ENCODE data around the gene UMOD.
"Not testable (repeated sequence)": the region's sequence is repeated elsewhere in the genome, so short reads cannot be mapped to it uniquely, and the experiment has no call there.

The UMOD gene

DNA sequence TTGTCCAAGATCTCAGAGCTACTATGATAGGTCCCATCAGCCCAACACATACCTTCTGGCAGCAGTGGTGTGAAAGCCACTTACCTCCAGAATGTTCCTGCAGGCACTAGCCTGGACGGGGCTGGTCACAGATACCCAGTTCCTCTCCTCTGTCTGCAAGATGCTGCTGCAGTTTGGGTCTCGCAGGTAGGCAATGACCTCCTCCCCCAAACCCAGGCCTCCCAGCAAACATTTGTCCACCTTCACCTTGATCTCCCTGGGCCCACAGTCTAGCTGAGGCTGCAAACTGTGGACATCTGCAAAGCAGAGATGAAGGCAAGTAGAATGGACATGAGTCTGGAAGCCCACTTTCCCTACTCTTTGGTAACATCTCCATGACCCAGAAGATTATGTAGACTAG lies 32.3 kb downstream of the UMOD start:
- no peak for DNase-seq

DNA sequence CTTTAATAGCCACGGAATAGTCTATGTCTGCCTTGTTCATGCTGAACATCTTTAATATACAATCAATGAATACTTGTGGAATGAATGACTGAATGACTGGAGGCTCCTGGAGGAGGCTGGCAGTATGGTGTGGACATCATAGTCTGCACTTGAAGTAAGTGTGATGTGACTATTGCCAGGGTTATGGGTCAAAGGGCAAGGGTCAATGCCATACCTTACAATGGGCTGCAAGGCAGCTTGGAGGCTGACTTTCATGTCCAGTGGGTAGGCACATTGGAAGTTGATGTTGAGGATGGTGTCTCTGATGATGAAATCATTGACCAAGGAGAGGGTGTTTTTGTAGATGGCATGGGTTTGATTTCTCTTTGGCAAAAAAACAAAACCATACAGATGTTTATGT lies 33.1 kb downstream of the UMOD start:
- no peak for DNase-seq

DNA sequence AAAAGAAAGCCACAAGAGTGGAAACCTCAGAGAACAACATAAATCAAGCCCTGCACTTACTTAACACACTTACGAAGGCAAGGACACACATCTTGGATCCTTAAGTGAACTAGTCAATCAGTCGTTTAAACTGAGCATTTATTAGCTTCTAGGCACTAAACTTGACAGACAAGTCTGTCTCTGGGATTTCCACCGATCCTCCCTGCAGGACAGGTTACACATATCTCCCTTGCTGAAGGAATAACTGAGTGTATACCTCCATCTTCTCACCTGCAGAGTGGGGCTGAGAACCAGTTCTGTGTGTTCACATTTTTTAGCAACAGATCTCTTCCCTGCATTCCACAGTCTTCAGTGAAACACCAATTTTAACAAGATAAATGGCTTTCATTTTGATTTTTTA lies 34.1 kb downstream of the UMOD start:
- DNase-seq = no peak

DNA sequence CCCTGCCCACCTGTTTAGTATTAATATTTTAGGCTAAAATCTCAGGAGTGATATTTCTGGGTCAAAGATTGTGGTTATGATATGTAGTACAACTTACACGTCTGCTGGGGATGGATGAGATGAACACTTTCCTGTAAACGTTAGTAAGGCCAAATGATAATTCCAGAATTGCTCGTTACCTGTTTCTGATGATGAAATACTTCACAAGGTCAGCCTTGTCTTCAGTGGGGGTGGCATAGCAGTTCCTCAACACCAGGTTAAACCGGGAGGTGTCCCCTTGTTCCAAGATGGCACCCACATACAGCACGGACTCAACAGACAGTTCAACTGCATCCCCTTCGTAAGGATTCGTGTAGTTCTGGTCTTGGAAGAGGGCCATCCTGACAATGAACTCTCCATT lies 34.5 kb downstream of the UMOD start:
- no peak for DNase-seq

DNA sequence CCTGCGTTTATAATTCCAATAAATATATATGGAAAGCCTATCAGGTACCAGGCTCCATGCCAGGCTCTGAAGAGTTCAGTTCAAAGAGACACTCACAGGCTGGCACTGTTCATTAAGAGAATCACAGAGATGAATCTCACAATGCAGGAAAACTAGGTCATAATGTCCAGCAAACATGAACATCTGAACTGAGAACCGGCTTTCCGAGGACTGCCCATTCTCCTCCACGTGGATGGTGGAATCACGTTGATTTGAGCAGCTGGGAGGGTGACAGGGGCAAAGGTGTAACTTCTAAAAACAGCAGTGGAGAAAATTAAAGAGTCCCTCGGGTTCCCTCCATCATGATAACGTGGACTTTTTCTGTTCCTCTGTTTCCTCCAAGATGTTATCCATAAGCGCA lies 35.4 kb downstream of the UMOD start:
- no peak for DNase-seq

DNA sequence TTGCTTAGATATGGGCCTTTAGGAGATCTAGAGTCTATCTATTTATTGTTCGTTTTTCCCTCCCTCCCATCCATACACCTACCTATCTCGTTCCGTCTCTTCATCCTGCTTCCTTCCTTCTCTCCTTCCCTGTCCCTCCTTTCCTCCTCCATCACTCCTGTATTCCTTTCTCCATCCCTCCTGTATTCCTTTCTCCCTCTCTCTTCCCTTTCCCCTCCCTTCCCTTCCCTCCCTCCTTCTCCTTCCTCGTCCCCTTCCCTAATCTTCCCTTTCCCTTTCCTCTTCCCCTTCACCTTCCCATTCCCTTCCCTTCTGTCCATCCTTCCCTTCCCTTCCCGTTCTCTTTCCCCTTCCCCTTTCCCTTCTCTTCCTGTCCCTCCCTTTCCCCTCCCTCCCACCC lies 35.8 kb downstream of the UMOD start:
- DNase-seq = no peak

DNA sequence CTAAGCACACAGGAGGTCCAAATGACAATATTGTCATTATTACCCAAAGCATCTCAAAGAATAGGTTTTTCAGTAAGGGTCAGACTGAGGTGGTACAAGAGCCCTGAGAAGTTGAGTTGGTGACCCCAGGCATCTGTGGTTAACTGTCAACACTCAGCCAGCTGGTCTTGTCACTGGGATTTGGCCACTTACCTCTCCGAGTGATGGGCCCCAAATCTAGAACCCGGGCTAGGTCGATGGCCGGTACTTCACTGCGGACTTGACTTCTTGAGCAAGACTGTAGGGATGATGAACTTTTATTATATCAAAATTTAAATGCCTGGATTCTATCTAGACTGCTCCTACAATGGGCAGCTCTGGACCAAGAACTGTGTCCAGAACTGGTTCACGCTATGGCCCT lies 36.8 kb downstream of the UMOD start:
- no peak for DNase-seq

DNA sequence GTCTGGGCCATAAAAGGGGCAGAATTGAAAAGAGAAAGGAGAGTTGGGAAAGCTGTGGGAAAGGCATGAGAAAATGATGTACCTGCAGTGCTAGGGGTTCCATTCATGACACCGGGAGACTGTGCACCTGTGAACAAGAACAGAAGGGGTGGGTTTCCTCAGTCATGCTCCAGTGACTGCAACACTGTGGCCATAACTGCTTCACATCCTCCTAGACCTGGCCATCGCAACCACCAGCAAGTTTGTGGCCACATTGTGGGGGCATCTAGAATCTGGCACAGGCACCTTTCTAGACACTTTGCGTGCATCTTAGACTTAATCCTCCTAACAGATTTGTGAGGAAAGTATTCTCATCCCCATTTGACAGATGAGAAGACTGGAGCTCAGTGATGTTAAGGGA lies 37.9 kb downstream of the UMOD start:
- no peak for DNase-seq

DNA sequence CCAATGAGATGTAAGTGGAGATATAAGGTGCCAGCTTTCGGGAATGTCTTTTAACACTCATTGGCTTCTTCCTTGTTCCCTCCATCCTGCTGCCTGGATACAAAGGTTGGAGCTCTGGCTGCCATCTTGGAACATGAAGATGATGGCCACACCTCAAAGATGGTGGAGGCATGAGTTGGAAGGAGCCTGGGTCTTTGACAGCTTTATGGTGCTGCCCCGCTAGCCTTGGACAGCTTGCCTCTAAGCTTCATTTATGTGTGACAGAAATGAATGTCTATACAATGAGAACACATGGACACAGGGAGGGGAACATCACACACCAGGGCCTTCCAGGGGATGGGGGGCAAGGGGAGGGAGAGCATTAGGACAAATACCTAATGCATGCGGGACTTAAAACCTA lies 38.8 kb downstream of the UMOD start:
- no peak for DNase-seq

DNA sequence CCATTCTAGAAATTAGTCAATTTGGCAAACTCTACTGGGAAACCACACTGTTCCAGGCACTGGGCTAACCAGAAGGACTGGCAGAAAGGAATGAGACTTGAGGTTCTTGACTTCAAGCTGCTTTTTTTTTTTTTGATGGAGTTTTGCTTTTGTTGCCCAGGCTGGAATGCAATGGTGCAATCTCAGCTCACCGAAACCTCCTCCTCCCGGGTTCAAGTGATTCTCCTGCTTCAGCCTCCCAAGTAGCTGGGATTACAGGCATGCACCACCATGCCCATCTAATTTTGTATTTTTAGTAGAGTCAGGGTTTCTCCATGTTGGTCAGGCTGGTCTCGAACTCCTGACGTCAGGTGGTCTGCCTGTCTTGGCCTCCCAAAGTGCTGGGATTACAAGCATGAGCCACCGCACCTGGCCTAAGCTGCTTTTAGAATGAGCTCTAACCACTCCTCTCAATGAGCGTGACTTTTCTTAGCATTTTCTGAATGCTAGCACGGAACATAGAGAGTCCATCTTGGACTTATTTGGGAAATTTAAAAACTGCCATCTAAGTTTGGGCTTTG lies 39.9 kb downstream of the UMOD start:
- not testable (repeated sequence) for DNase-seq

DNA sequence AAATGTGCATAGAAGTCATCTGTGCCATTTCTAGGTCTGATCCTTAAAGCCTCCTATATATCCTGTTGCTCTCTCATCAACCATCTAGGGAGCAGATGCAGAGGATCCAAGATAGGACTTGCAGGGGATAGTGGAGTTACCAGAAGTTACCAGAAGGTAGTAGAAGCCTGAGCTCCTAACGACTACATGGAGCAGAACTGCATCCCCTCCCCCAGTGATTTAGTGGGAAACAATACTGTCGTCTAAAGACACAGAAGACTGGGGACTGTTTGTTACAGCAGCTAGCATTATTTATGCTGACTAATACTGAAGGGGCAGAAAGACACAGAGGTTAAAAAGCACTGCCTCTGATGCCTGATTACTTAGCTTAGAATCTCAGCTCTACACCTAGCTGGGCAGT lies 41.0 kb downstream of the UMOD start:
- no peak for DNase-seq

DNA sequence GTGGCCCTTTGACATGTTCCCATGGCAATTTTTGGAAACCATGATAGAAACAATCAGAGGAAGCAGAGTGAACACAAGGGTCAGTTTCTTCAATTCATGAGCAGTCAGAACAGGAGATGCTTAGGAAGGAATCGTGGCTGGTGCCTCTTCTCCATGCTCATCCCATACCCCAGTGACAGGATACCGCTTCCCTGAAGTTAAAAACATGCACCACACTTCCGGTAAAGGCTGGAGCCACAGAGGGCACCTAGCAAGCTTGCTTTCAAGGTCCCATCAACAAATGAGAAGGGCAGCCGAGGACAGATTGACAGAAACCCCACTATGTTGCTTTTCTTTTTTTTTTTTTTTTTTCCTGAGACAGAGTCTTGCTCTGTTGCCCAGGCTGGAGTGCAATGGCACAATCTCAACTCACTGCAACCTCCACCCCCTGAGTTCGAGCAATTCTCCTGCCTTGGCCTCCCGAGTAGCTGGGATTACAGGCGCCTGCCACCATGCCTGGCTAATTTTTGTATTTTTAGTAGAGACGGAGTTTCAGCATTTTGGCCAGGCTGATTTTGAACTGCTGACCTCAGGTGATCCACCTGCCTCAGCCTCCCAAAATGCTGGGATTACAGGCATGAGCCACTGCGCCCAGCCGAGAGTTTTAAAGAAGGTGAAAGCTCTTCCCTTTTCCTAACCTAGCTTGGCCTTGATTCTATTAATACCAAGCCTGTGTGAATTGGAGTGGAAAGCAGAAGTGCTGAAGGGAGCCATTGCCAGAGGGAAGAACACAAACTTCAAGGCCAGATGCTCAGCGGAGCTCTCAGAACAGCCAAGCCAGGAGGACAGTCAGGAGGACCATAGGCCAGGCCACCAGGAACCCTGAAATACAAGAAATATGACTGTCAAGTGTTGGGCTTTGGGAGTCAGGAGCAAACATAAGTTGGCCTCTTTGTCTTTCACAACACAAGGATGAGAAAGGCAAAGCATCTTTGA lies 41.8 kb downstream of the UMOD start:
- DNase-seq = no peak

DNA sequence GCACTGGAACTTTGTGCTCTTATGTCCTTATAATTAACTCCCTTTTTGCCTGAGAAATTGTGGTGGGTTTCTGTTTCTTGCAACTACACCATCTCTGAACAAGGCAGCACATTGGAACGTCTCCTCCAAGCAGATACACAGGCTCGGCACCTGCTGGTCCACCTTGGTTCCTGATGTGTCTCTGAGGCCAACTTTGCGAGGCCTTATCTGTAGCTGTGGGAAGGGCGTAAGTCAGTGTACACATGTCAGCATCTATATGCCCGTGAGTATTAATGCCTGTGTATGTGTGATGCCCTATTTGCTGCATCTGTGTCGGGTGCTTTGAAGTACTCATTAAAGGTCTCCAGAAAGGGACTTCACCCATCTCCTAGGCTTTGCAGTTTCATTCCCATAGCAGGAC lies 42.7 kb downstream of the UMOD start:
- DNase-seq = no peak

DNA sequence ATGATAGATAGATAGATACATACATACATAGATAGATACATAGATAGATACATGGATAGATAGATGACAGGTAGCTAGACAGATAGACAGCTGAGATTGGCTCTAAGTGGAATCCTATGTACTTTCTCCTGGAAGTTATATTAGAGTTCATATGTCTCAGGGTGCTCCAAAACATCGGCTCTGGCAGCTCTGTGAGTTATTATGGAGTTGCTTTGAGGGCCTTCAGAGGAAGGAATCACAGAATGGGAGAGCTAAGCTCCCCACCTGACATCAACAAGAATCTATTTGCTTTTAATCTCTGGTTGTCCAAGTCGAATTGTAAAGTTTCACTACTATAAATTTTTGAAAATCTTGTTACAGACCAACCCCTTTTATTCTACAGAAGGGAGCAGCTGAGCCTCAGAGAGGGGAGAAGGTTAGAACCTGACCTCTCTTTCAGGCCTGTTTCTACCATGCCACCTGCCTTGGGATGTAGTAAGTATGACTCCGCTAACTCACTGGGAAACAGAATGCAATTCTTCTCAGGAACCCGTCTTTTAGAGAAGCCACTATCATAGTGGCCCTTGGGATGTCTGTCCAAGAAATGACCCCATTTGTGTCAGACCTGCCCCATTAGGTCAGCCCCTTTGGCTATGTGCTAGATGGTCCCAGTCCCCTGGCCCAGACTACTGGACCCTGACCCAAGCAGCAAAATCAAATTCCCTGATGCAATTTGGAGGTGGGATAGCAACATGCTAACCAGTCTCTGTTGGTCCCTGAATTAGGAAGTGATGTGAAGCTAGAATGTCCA lies 43.5 kb downstream of the UMOD start:
- no peak for DNase-seq

DNA sequence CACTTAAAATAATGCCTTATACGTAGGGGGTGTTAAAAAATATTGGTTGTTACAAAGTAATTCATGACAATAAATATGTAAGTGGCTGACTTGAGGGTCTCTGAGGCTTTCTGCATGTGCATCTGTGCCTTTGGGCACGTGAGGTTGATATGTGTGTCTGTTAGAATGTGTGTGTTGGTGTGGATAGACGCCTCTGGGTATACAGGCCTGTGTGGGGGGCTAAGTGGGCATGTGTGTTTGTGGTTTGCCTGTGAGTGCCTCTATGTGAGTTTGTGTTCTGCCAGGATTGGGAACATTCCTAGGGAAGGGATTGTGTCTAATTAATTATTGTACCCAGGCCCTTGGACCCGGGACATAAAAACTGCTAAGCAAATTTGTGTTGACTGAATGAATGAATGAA lies 44.2 kb downstream of the UMOD start:
- DNase-seq = no peak

DNA sequence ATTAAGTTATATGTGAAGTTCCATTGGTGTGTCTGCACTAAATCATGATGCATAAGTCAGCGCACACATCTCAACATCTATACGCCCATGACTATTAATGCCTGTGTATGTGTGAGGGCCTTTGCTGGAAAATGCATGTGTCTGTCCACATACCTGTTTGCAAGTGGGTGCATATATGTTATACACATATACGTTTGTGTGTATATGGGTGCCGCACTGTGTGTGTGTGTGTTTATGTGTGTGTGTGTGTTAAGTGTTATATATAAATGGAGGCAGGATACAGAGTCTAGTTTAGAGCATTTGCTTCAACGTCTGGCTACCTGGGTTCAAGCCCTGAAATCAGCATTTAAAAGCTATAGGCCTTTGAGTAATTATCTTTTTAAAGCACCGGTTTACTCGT lies 44.7 kb downstream of the UMOD start:
- DNase-seq = no peak

DNA sequence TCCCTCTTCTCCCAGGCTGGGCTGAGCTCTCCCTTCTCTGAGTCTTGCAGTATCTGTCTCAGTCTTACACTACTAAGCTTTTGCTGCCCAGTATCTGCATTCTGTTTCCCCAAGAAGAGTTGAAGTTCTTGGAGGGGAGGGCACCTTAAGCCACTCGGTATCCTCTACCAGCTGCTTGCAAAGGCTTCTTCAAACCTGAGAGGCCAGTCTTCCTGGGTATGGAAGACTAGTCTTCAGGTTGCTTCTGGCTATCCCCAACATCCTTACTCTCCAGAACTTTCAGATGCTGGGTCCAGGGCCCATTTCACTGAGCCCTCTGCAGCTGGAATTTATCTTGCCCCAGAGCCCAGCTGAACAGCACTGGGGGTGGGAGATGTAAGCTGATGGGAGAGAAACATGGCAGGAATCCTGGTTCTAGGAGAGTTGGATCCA lies 45.3 kb downstream of the UMOD start:
- no peak for DNase-seq

DNA sequence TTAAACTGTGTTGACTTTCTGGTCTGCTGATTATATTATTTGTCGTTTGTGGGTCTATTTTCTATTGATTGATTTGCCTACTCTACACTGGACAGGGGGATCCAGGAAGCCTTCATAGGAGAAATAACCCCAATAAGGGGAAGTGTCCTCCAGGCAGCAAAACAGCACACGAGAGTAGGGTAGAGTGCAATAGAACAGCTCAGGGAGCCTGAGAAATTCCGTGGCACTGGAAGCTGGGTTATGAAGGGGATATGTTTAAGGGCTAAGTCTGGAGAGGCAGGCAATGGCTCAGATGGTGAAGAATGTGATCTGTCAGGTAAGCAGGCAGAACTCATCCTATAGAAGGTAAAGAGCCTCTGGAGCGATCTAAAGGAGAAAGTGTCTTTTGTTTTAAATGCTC lies 46.1 kb downstream of the UMOD start:
- DNase-seq = no peak

DNA sequence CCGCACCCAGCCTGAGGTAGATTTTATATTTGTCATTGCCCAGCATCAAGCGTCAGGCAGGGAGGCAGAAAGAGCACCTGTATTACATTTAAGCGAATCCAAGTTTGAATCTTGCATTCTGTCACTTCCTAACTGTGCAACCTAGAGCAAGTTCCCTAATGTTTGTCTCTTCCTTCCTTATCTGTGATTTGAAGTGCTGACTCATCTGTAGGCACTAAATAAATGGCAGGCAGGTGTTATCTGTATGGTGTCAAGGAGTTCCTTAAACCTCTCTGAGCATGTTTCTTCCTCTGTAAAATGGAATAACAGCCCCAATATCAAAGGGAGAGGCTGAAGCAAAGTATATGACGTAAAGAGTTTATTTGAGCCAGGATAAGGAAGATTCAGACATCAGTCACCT lies 49.5 kb downstream of the UMOD start:
- no peak for DNase-seq

DNA sequence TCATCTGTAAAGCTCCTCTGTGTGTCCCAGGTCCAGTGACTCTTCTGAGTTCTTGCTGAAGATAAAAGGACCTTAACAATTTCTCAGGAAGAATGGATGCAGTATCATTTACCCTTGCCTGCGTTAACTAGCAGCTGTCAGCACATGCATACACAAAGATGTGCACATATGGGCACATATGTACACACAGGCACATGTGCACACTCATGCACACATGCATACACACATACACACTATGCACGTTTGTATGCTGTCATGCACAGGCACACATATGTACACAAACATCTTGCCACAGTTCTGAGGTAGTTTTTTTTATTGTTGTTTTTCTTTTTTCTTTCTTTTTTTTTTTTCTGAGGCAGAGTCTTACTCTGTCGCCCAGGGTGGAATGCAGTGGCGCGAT lies 50.1 kb downstream of the UMOD start:
- no peak for DNase-seq

DNA sequence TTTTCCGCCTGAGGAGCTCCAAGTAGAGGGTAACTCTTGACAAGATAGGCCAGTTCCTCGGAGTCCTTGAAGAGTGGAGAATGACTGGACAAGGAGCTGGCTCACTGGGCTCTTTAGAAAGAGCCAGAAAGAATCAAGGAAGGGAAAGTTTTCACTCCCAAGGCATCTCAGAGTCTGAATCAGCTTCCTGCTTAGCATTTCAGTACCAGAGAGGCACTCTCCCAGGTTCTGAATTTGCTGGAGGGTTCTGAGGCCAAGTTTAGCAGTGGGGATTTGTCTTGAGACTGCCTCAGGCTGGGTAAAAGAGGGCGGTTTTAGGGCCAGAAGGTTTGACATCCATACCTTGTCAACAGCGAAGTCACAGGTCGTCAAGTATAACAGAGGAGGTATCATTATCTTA lies 50.7 kb downstream of the UMOD start:
- DNase-seq = no peak

DNA sequence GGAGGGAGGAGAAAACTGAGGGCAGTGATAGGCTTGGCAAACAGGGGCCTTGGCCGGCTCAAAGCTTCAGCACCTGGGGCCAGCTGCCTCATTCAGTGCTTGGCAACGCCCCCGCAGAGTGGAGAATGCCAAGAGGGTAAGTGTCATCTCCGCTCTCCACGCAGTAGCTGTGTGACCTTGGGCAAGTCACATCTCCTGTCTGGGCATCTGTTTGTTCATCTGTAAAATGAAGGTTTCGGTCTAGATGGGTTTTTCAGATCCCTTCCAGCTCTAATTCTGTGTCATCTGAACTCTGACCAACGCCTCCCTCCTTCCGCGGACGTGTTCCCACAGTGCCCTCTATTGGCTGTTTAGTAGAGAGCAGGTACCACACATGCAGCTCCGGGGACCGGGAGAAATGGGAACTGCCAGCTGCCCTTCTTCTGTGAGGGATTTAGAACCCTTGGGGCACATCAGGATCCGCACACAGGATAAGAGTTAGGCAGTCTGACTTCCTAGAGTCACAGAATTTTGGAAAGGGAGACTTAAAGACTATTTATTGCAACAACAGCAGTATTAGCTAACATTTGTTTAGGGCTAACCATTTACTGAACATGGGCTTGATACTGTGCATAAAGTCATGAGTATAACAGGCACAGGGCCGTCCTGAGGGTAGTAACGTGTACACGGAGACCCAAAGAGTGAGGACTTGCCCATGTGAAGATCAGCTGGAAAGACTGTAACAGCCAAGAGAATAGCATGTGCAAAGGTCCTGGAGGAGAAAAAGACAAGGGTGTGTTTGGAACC lies 52.0 kb downstream of the UMOD start:
- DNase-seq = peak; percentile 46

DNA sequence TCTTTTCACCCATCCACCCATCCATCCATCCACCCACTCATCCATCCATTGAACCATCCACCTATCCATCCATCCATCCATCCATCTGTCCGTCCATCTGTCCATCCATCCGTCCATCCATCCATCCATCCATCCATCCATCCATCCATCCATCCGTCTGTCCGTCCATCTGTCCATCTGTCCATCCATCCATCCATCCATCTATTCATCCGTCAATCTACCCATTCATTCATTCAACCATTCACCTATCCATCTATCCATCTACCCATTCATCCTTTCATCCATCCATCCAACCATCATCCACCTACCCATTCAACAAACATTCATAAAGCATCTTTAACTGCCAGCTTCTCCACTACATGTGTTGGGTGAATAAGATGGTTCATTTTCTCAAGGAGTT lies 54.1 kb downstream of the UMOD start:
- DNase-seq = no peak

Data from fibroblast of upper back skin (primary cell).